Fibroblast of peridontal ligament (primary cell): ENCODE data around the gene KLHL14.
A peak's percentile ranks its signal among the peaks of the same experiment; 100 is the strongest.
"Not testable (repeated sequence)": the region's sequence is repeated elsewhere in the genome, so short reads cannot be mapped to it uniquely, and the experiment has no call there.

Source experiments
- DNase-seq: peaks from one replicate; pipeline ENCODE4 v3.0.0-alpha.2; 2010; ENCODE audit errors: extremely low read depth

The KLHL14 gene

GRCh38 chr18:32717126-32717525 lies 55.7 kb downstream of the KLHL14 start:
- peak; percentile 15 for DNase-seq

GRCh38 chr18:32714571-32715148 lies 58.2 kb downstream of the KLHL14 start:
- DNase-seq, result peak; percentile 73

- DNase-seq, result no peak
These were observed 60.0 kb downstream of the KLHL14 start for GRCh38 chr18:32712860-32713259.

GRCh38 chr18:32711862-32712261 lies 61.0 kb downstream of the KLHL14 start:
- DNase-seq, result no peak

- no peak for DNase-seq
These were observed 65.2 kb downstream of the KLHL14 start for GRCh38 chr18:32707586-32707985.

GRCh38 chr18:32707147-32707546 lies 65.7 kb downstream of the KLHL14 start:
- no peak for DNase-seq

- no peak for DNase-seq
These were observed 71.5 kb downstream of the KLHL14 start for GRCh38 chr18:32701313-32701712.

- no peak for DNase-seq
These were observed 74.7 kb downstream of the KLHL14 start for GRCh38 chr18:32698153-32698552.

- no peak for DNase-seq
These were observed 76.4 kb downstream of the KLHL14 start for GRCh38 chr18:32696376-32696775.

GRCh38 chr18:32695534-32695933 lies 77.3 kb downstream of the KLHL14 start:
- no peak for DNase-seq

GRCh38 chr18:32688821-32689220 lies 84.0 kb downstream of the KLHL14 start:
- no peak for DNase-seq

- no peak for DNase-seq
These were observed 87.9 kb downstream of the KLHL14 start for GRCh38 chr18:32684940-32685339.

GRCh38 chr18:32684096-32684495 lies 88.7 kb downstream of the KLHL14 start:
- no peak for DNase-seq

GRCh38 chr18:32683044-32683443 lies 89.8 kb downstream of the KLHL14 start:
- no peak for DNase-seq

- DNase-seq, result no peak
These were observed 95.2 kb downstream of the KLHL14 start for GRCh38 chr18:32677578-32677977.

- DNase-seq, result peak; percentile 1
These were observed 98.3 kb downstream of the KLHL14 start for GRCh38 chr18:32674491-32674890.

- no peak for DNase-seq
These were observed 100.4 kb downstream of the KLHL14 start for GRCh38 chr18:32672398-32672797.

GRCh38 chr18:32670727-32671126 lies 102.1 kb downstream of the KLHL14 start:
- no peak for DNase-seq

GRCh38 chr18:32669549-32670165 lies 103.2 kb downstream of the KLHL14 start:
- DNase-seq, result no peak

- no peak for DNase-seq
These were observed 103.9 kb downstream of the KLHL14 start for GRCh38 chr18:32668956-32669355.

- DNase-seq, result no peak
These were observed 111.1 kb downstream of the KLHL14 start for GRCh38 chr18:32661486-32662299.

GRCh38 chr18:32654507-32654906 lies 118.3 kb downstream of the KLHL14 start:
- DNase-seq, result not testable (repeated sequence)

- DNase-seq, result not testable (repeated sequence)
These were observed 135.2 kb downstream of the KLHL14 start for GRCh38 chr18:32637659-32638058.
